Measurements from ENCODE around the gene AP3S2. TPM values are rescaled to one million over a fixed set of nuclear protein-coding genes. Genes with fewer than 3 reads are reported as not detected.
"Not testable (repeated sequence)": the region's sequence is repeated elsewhere in the genome, so short reads cannot be mapped to it uniquely, and the experiment has no call there.

The AP3S2 gene
- total and polyA plus RNA-seq, 2 donors, result 12.2 to 30.3 TPM

- DNase-seq (ENCODE audit: low read depth in 6 of 9, low spot score in 9 of 9), result peak; percentile 27 to 74 (median 33)
- Histone ChIP-seq H3K36me3 (ENCODE audit: control insufficient read depth in 2 of 2, insufficient read depth in 2 of 2, low read length in 1 of 2) (no peaks in the 10 kb centered on the region), H3K27ac (ENCODE audit: low read depth in 1 of 2, low read length in 1 of 2) (no peak overlapping the region), H3K27me3 (ENCODE audit: control insufficient read depth in 2 of 2, insufficient read depth in 1 of 2, low read length in 1 of 2) (peaks cover 0 to 2% of the 10 kb centered on the region in 2 donors), H3K9me3 (ENCODE audit: control insufficient read depth in 2 of 2, insufficient read depth in 1 of 2, low read length in 1 of 2) (no peaks in the 10 kb centered on the region), H3K4me3 (ENCODE audit: low read length in 2 of 2) (no peak overlapping the region), H3K4me1 (ENCODE audit: control insufficient read depth in 2 of 2, insufficient read depth in 2 of 2, low read length in 2 of 2) (peaks cover 0 to 5% of the 10 kb centered on the region in 2 donors)
- 93% methylated on average over 7 of the region's 7 CpGs for WGBS
Observed at GRCh38 chr15:89898614-89899294, 5.0 kb upstream of the AP3S2 start.

GRCh38 chr15:89898146-89898545 lies 4.4 kb upstream of the AP3S2 start:
- peaks cover 0 to 2% of the 10 kb centered on the region in 2 donors for H3K27me3 ChIP-seq (ENCODE audit: control insufficient read depth in 2 of 2, insufficient read depth in 1 of 2, low read length in 1 of 2)
- H3K36me3 ChIP-seq (ENCODE audit: control insufficient read depth in 2 of 2, insufficient read depth in 2 of 2, low read length in 1 of 2), result no peaks in the 10 kb centered on the region
- no peak overlapping the region for H3K27ac ChIP-seq (ENCODE audit: low read depth in 1 of 2, low read length in 1 of 2)
- no peak overlapping the region for H3K4me3 ChIP-seq (ENCODE audit: low read length in 2 of 2)
- 92% methylated on average over 2 of the region's 2 CpGs for WGBS
- no peak for DNase-seq (ENCODE audit: low read depth in 6 of 9, low spot score in 9 of 9)
- H3K9me3 ChIP-seq (ENCODE audit: control insufficient read depth in 2 of 2, insufficient read depth in 1 of 2, low read length in 1 of 2), result no peaks in the 10 kb centered on the region
- H3K4me1 ChIP-seq (ENCODE audit: control insufficient read depth in 2 of 2, insufficient read depth in 2 of 2, low read length in 2 of 2), result peaks cover 0 to 5% of the 10 kb centered on the region in 2 donors

GRCh38 chr15:89893027-89893426 lies 767 bp downstream of the AP3S2 start:
- peak overlapping the region; percentile 95 to 99 for H3K4me3 ChIP-seq (ENCODE audit: low read length in 2 of 2)
- peaks cover 0 to 2% of the 10 kb centered on the region in 2 donors for H3K27me3 ChIP-seq (ENCODE audit: control insufficient read depth in 2 of 2, insufficient read depth in 1 of 2, low read length in 1 of 2)
- no peaks in the 10 kb centered on the region for H3K9me3 ChIP-seq (ENCODE audit: control insufficient read depth in 2 of 2, insufficient read depth in 1 of 2, low read length in 1 of 2)

GRCh38 chr15:89888214-89888804 lies 5.5 kb downstream of the AP3S2 start:
- Histone ChIP-seq H3K9me3 (ENCODE audit: control insufficient read depth in 2 of 2, insufficient read depth in 1 of 2, low read length in 1 of 2) (no peaks in the 10 kb centered on the region), H3K36me3 (ENCODE audit: control insufficient read depth in 2 of 2, insufficient read depth in 2 of 2, low read length in 1 of 2) (peaks cover 33 to 35% of the 10 kb centered on the region in 2 donors), H3K27me3 (ENCODE audit: control insufficient read depth in 2 of 2, insufficient read depth in 1 of 2, low read length in 1 of 2) (no peaks in the 10 kb centered on the region), H3K4me1 (ENCODE audit: control insufficient read depth in 2 of 2, insufficient read depth in 2 of 2, low read length in 2 of 2) (peaks cover 2 to 5% of the 10 kb centered on the region in 2 donors), H3K4me3 (ENCODE audit: low read length in 2 of 2) (no peak overlapping the region), H3K27ac (ENCODE audit: low read depth in 1 of 2, low read length in 1 of 2) (no peak overlapping the region)
- DNase-seq (ENCODE audit: low read depth in 6 of 9, low spot score in 9 of 9), result no peak
- 94% methylated on average over 4 of the region's 4 CpGs for WGBS

More at GRCh38 chr15:89893027-89893426, 767 bp downstream of the AP3S2 start:
- 36% methylated on average over 6 of the region's 6 CpGs for WGBS
- peak in 1 of 9 donors; percentile 16 for DNase-seq (ENCODE audit: low read depth in 6 of 9, low spot score in 9 of 9)
- H3K27ac ChIP-seq (ENCODE audit: low read depth in 1 of 2, low read length in 1 of 2), result peak overlapping the region in 1 of 2 donors; percentile 87
- H3K4me1 ChIP-seq (ENCODE audit: control insufficient read depth in 2 of 2, insufficient read depth in 2 of 2, low read length in 2 of 2), result peaks cover 2 to 10% of the 10 kb centered on the region in 2 donors
- peaks cover 10% of the 10 kb centered on the region in 2 donors for H3K36me3 ChIP-seq (ENCODE audit: control insufficient read depth in 2 of 2, insufficient read depth in 2 of 2, low read length in 1 of 2)

GRCh38 chr15:89885611-89886010 lies 8.2 kb downstream of the AP3S2 start:
- Histone ChIP-seq H3K36me3 (ENCODE audit: control insufficient read depth in 2 of 2, insufficient read depth in 2 of 2, low read length in 1 of 2) (peaks cover 34 to 45% of the 10 kb centered on the region in 2 donors), H3K27me3 (ENCODE audit: control insufficient read depth in 2 of 2, insufficient read depth in 1 of 2, low read length in 1 of 2) (no peaks in the 10 kb centered on the region), H3K4me3 (ENCODE audit: low read length in 2 of 2) (no peak overlapping the region), H3K27ac (ENCODE audit: low read depth in 1 of 2, low read length in 1 of 2) (no peak overlapping the region), H3K9me3 (ENCODE audit: control insufficient read depth in 2 of 2, insufficient read depth in 1 of 2, low read length in 1 of 2) (no peaks in the 10 kb centered on the region), H3K4me1 (ENCODE audit: control insufficient read depth in 2 of 2, insufficient read depth in 2 of 2, low read length in 2 of 2) (no peaks in the 10 kb centered on the region)
- over 99% methylated on average over 2 of the region's 2 CpGs for WGBS
- no peak for DNase-seq (ENCODE audit: low read depth in 6 of 9, low spot score in 9 of 9)

GRCh38 chr15:89885179-89885578 lies 8.6 kb downstream of the AP3S2 start:
- H3K4me1 ChIP-seq (ENCODE audit: control insufficient read depth in 2 of 2, insufficient read depth in 2 of 2, low read length in 2 of 2); DNase-seq (ENCODE audit: low read depth in 6 of 9, low spot score in 9 of 9); H3K27ac ChIP-seq (ENCODE audit: low read depth in 1 of 2, low read length in 1 of 2); H3K4me3 ChIP-seq (ENCODE audit: low read length in 2 of 2); H3K9me3 ChIP-seq (ENCODE audit: control insufficient read depth in 2 of 2, insufficient read depth in 1 of 2, low read length in 1 of 2); H3K27me3 ChIP-seq (ENCODE audit: control insufficient read depth in 2 of 2, insufficient read depth in 1 of 2, low read length in 1 of 2): not testable (repeated sequence)
- WGBS, result 64% methylated on average over 3 of the region's 3 CpGs
- peaks cover 34 to 45% of the 10 kb centered on the region in 2 donors for H3K36me3 ChIP-seq (ENCODE audit: control insufficient read depth in 2 of 2, insufficient read depth in 2 of 2, low read length in 1 of 2)

GRCh38 chr15:89883518-89883917 lies 10.3 kb downstream of the AP3S2 start:
- Histone ChIP-seq H3K27me3 (ENCODE audit: control insufficient read depth in 2 of 2, insufficient read depth in 1 of 2, low read length in 1 of 2) (no peaks in the 10 kb centered on the region), H3K9me3 (ENCODE audit: control insufficient read depth in 2 of 2, insufficient read depth in 1 of 2, low read length in 1 of 2) (no peaks in the 10 kb centered on the region), H3K4me1 (ENCODE audit: control insufficient read depth in 2 of 2, insufficient read depth in 2 of 2, low read length in 2 of 2) (no peaks in the 10 kb centered on the region), H3K36me3 (ENCODE audit: control insufficient read depth in 2 of 2, insufficient read depth in 2 of 2, low read length in 1 of 2) (peaks cover 29 to 50% of the 10 kb centered on the region in 2 donors), H3K27ac (ENCODE audit: low read depth in 1 of 2, low read length in 1 of 2) (no peak overlapping the region), H3K4me3 (ENCODE audit: low read length in 2 of 2) (no peak overlapping the region)
- DNase-seq (ENCODE audit: low read depth in 6 of 9, low spot score in 9 of 9), result no peak
- 97% methylated on average over 1 of the region's 1 CpG for WGBS

- Histone ChIP-seq H3K9me3 (ENCODE audit: control insufficient read depth in 2 of 2, insufficient read depth in 1 of 2, low read length in 1 of 2) (no peaks in the 10 kb centered on the region), H3K36me3 (ENCODE audit: control insufficient read depth in 2 of 2, insufficient read depth in 2 of 2, low read length in 1 of 2) (peaks cover 13 to 47% of the 10 kb centered on the region in 2 donors), H3K4me1 (ENCODE audit: control insufficient read depth in 2 of 2, insufficient read depth in 2 of 2, low read length in 2 of 2) (no peaks in the 10 kb centered on the region), H3K27me3 (ENCODE audit: control insufficient read depth in 2 of 2, insufficient read depth in 1 of 2, low read length in 1 of 2) (no peaks in the 10 kb centered on the region), H3K4me3 (ENCODE audit: low read length in 2 of 2) (no peak overlapping the region), H3K27ac (ENCODE audit: low read depth in 1 of 2, low read length in 1 of 2) (no peak overlapping the region)
- DNase-seq (ENCODE audit: low read depth in 6 of 9, low spot score in 9 of 9), result no peak
- WGBS, result 94% methylated on average over 1 of the region's 1 CpG
Observed at GRCh38 chr15:89880727-89881126, 13.1 kb downstream of the AP3S2 start.

GRCh38 chr15:89878323-89878722 lies 15.5 kb downstream of the AP3S2 start:
- Histone ChIP-seq H3K27ac (ENCODE audit: low read depth in 1 of 2, low read length in 1 of 2) (no peak overlapping the region), H3K27me3 (ENCODE audit: control insufficient read depth in 2 of 2, insufficient read depth in 1 of 2, low read length in 1 of 2) (no peaks in the 10 kb centered on the region), H3K4me1 (ENCODE audit: control insufficient read depth in 2 of 2, insufficient read depth in 2 of 2, low read length in 2 of 2) (no peaks in the 10 kb centered on the region), H3K4me3 (ENCODE audit: low read length in 2 of 2) (no peak overlapping the region), H3K36me3 (ENCODE audit: control insufficient read depth in 2 of 2, insufficient read depth in 2 of 2, low read length in 1 of 2) (peaks cover 6 to 36% of the 10 kb centered on the region in 2 donors), H3K9me3 (ENCODE audit: control insufficient read depth in 2 of 2, insufficient read depth in 1 of 2, low read length in 1 of 2) (no peaks in the 10 kb centered on the region)
- 97% methylated on average over 3 of the region's 3 CpGs for WGBS
- DNase-seq (ENCODE audit: low read depth in 6 of 9, low spot score in 9 of 9), result no peak

Measured in thymus (tissue), 11 donors.